ENCODE data around the gene LOXL4. TPM values are rescaled to one million over a fixed set of nuclear protein-coding genes. Genes with fewer than 3 reads are reported as not detected.

The LOXL4 gene
- total RNA-seq, 1 donor from 2014 or later = not detected

DNA sequence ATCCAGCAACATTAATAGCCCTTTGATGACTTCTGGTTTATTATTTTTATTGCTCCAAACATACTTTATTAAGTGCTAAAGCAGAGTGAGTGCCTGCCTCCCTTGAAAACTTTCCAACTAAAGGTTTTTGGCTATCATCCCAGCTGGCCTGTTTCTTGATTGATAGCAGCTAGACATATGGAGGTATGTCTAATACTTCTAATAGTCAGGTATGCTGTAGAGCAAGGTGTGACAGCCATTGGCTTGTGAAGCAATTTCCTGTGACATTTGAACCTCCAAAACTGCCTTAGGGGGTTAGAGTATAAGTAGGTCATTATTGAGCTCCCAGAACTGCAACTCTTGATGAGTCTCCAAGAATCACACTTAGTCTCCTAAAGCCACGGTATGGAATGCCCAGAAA, 55.8 kb downstream of the LOXL4 start:
- CTCF ChIA-PET = no interaction called here
- POLR2A ChIA-PET = no interaction called here
- intact Hi-C loops (cut with micrococcal nuclease) = no loop called here
- H3K4me1 Mint-ChIP-seq = peaks cover 27% of the 10 kb centered on the region
- no peaks in the 10 kb centered on the region for H3K27me3 Mint-ChIP-seq
- TF ChIP-seq, protein P1, sequence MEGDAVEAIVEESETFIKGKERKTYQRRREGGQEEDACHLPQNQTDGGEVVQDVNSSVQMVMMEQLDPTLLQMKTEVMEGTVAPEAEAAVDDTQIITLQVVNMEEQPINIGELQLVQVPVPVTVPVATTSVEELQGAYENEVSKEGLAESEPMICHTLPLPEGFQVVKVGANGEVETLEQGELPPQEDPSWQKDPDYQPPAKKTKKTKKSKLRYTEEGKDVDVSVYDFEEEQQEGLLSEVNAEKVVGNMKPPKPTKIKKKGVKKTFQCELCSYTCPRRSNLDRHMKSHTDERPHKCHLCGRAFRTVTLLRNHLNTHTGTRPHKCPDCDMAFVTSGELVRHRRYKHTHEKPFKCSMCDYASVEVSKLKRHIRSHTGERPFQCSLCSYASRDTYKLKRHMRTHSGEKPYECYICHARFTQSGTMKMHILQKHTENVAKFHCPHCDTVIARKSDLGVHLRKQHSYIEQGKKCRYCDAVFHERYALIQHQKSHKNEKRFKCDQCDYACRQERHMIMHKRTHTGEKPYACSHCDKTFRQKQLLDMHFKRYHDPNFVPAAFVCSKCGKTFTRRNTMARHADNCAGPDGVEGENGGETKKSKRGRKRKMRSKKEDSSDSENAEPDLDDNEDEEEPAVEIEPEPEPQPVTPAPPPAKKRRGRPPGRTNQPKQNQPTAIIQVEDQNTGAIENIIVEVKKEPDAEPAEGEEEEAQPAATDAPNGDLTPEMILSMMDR (IDR thresholded peaks at IDR 0.05) = no peak
- ATAC-seq (ENCODE audit: low read depth) = no peak
- H3K27ac Mint-ChIP-seq = no peak overlapping the region
- DNase-seq = no peak
- H3K36me3 Mint-ChIP-seq (ENCODE audit: low read depth) = peaks cover 50% of the 10 kb centered on the region
- H3K9me3 Mint-ChIP-seq = no peaks in the 10 kb centered on the region
- H3K4me3 Mint-ChIP-seq = no peak overlapping the region

DNA sequence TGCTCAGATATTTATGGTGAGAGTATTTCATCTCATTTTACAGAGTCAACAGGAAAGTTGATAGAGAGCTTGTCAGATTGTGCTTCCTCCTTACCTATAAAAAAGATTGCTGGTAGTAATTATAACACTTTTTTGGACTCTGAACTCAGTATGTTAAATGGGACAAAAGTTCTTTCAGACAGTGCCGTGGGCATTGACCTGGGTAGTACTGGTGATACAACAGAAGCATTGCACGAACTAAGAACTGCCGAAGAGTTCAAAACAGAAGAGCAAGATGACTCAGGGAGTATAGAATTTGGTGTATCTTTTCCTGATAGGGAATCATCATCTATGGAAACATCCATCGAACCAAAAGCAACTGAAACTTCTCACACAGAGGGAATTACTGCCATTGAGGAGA, 58.6 kb downstream of the LOXL4 start:
- no peaks in the 10 kb centered on the region for H3K9me3 Mint-ChIP-seq
- H3K27me3 Mint-ChIP-seq = no peaks in the 10 kb centered on the region
- ATAC-seq (ENCODE audit: low read depth) (no peak), DNase-seq (no peak)
- H3K4me1 Mint-ChIP-seq = peaks cover 23% of the 10 kb centered on the region
- H3K4me3 Mint-ChIP-seq = no peak overlapping the region
- H3K36me3 Mint-ChIP-seq (ENCODE audit: low read depth) = peaks cover 41% of the 10 kb centered on the region
- ChIA-PET CTCF (no interaction called here), POLR2A (no interaction called here)
- H3K27ac Mint-ChIP-seq = no peak overlapping the region
- intact Hi-C loops (cut with micrococcal nuclease) = no loop called here
- TF ChIP-seq, protein P1 (IDR thresholded peaks at IDR 0.05) = no peak

DNA sequence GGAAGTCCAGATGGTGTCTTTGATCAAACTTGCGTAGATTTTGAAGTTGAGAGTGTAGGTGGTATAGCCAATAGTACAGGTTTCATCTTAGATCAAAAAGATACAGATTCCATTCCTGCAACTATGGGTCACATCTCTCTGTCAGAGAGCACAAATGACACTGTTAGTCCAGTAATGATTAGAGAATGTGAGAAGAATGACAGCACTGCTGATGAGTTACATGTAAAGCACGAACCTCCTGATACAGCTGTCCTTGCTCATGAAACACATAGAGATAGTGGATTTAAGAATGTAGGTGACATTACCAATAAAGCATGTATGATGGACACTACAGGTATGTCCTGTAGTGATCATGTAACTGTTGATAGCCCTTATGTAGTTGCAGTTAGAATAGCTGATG, 59.1 kb downstream of the LOXL4 start:
- intact Hi-C loops (cut with micrococcal nuclease) = no loop called here
- TF ChIP-seq, protein P1 (IDR thresholded peaks at IDR 0.05) = no peak
- ATAC-seq (ENCODE audit: low read depth) (no peak), DNase-seq (no peak)
- Mint-ChIP-seq H3K9me3 (no peaks in the 10 kb centered on the region), H3K27me3 (no peaks in the 10 kb centered on the region), H3K4me3 (no peak overlapping the region), H3K36me3 (ENCODE audit: low read depth) (peaks cover 41% of the 10 kb centered on the region), H3K4me1 (peaks cover 20% of the 10 kb centered on the region), H3K27ac (no peak overlapping the region)
- ChIA-PET POLR2A (no interaction called here), CTCF (no interaction called here)

DNA sequence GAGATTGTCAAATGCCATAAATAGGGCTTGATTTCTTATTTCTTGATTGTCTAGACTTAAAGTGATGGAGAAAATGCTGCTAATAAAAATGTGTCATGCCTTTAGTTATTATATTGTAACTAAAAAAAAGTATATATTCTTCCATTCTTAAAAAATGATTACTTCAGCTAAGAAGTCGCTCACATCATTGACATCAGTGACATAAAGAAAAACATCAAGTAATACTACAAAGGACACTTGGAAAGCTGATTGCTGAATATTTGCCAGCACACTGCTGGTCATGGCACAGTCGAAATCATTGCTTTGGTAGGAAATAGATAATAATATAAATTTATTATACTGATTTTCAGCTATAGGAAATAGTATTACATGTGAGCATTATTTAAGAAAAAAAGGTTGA, 62.6 kb downstream of the LOXL4 start:
- no peaks in the 10 kb centered on the region for H3K4me1 Mint-ChIP-seq
- POLR2A ChIA-PET = no interaction called here
- no peak overlapping the region for H3K27ac Mint-ChIP-seq
- ATAC-seq (ENCODE audit: low read depth) = no peak
- H3K36me3 Mint-ChIP-seq (ENCODE audit: low read depth) = peaks cover 33% of the 10 kb centered on the region
- no peaks in the 10 kb centered on the region for H3K27me3 Mint-ChIP-seq
- intact Hi-C loops (cut with micrococcal nuclease) = no loop called here
- H3K9me3 Mint-ChIP-seq = no peaks in the 10 kb centered on the region
- TF ChIP-seq, protein P1 (IDR thresholded peaks at IDR 0.05) = no peak
- CTCF ChIA-PET = no interaction called here
- H3K4me3 Mint-ChIP-seq = no peak overlapping the region
- DNase-seq = no peak

DNA sequence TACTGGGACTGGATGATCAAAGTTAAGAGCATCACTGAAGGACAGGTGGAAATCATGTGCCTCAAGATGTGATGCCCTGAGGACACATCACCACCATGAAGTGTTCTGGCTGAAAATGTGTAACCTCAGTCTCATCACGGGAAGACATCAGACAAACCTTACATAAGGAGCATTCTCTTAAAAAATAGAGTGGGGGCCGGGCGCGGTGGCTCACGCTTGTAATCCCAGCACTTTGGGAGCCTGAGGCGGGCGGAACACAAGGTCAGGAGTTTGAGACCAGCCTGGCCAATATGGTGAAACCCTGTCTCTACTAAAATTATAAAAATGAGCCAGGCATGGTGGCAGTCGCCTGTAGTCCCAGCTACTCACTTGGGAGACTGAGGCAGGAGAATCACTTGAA, 65.6 kb downstream of the LOXL4 start:
- ATAC-seq (ENCODE audit: low read depth) (no peak), DNase-seq (no peak)
- POLR2A ChIA-PET = no interaction called here
- no peaks in the 10 kb centered on the region for H3K27me3 Mint-ChIP-seq
- H3K4me1 Mint-ChIP-seq = peaks cover 5% of the 10 kb centered on the region
- TF ChIP-seq, protein P1 (IDR thresholded peaks at IDR 0.05) = no peak
- no peak overlapping the region for H3K4me3 Mint-ChIP-seq
- H3K27ac Mint-ChIP-seq = no peak overlapping the region
- CTCF ChIA-PET = no interaction called here
- no peaks in the 10 kb centered on the region for H3K9me3 Mint-ChIP-seq
- intact Hi-C loops (cut with micrococcal nuclease) = no loop called here
- H3K36me3 Mint-ChIP-seq (ENCODE audit: low read depth) = peaks cover 16% of the 10 kb centered on the region
